Natural killer cell (primary cell): ENCODE data around the gene THRB. TPM values are rescaled to one million over a fixed set of nuclear protein-coding genes. Genes with fewer than 3 reads are reported as not detected.

Experiments
- ATAC-seq, 3 donors: fragments of 150-1000 bp in 2 of 3; fragments of 200-7000 bp in 1 of 3; cut with Tn5 transposase; 1 replicate in 1 of 3; 2 replicates in 2 of 3; pipeline ENCODE4 v1.10.0; 2021; ENCODE audit warnings: mild to moderate bottlenecking in 2 of 3, moderate library complexity in 2 of 3
- DNase-seq, 2 donors: peaks; one replicate each; pipeline versions ENCODE4 v3.0.0 to v3.0.0-alpha.2; 2013 to 2021; ENCODE audit warnings: mixed read lengths in 1 of 2
- H3K27ac ChIP-seq: one replicate; pipeline ENCODE4 v1.5.1; 2013; ENCODE audit warnings: mild to moderate bottlenecking, low read length
- H3K27me3 ChIP-seq: one replicate; pipeline ENCODE4 v1.6.1; 2013; ENCODE audit warnings: low read length; ENCODE audit not compliant: control insufficient read depth, insufficient read depth
- H3K36me3 ChIP-seq: one replicate; pipeline ENCODE4 v1.6.1; 2013; ENCODE audit warnings: low read length; ENCODE audit not compliant: control insufficient read depth, insufficient read depth
- H3K4me1 ChIP-seq: one replicate; pipeline ENCODE4 v1.6.1; 2013; ENCODE audit warnings: low read length; ENCODE audit not compliant: control insufficient read depth, insufficient read depth
- H3K4me3 ChIP-seq: one replicate; pipeline ENCODE4 v1.5.1; 2013; ENCODE audit warnings: low read length
- H3K9me3 ChIP-seq: one replicate; pipeline ENCODE4 v1.6.1; 2013; ENCODE audit warnings: low read length; ENCODE audit not compliant: control insufficient read depth, insufficient read depth
- H3K27ac Mint-ChIP-seq, 2 donors: one replicate each; pipeline ENCODE4 v1.8.0; 2022; ENCODE audit warnings: mild to moderate bottlenecking in 2 of 2, mixed read lengths in 2 of 2, moderate library complexity in 1 of 2
- H3K27me3 Mint-ChIP-seq, 2 donors: one replicate each; pipeline ENCODE4 v1.8.0; 2022; ENCODE audit warnings: low read depth in 2 of 2, mixed read lengths in 2 of 2
- H3K36me3 Mint-ChIP-seq: one replicate; pipeline ENCODE4 v1.8.0; 2022; ENCODE audit warnings: mixed read lengths
- H3K4me1 Mint-ChIP-seq, 2 donors: one replicate each; pipeline ENCODE4 v1.8.0; 2022; ENCODE audit warnings: mixed read lengths in 2 of 2
- H3K4me3 Mint-ChIP-seq: one replicate; pipeline ENCODE4 v1.8.0; 2022; ENCODE audit warnings: mild to moderate bottlenecking, moderate library complexity, mixed read lengths
- H3K9me3 Mint-ChIP-seq, 2 donors: one replicate each; pipeline ENCODE4 v1.8.0; 2022; ENCODE audit warnings: mixed read lengths in 2 of 2
- CTCF ChIP-seq: fragments of 200-600 bp; IDR thresholded peaks from one replicate; pipeline ENCODE4 v1.8.0; 2022; ENCODE audit warnings: antibody characterized with exemption
- WGBS: methylation state at CpG from one replicate; pipeline ENCODE4 v1.1.7; 2013; ENCODE audit warnings: missing lambda C conversion rate; ENCODE audit not compliant: insufficient coverage; 5-methylcytosine and 5-hydroxymethylcytosine counted together
- intact Hi-C: fragments of 100-400 bp; cut with micrococcal nuclease; formaldehyde crosslinking; loops from one replicate; pipeline ENCODE4 v1.14.2; 2022
- total RNA-seq, 4 donors: library from RNA; stranded (reverse); fragments of 120-200 nt in 1 of 4; gene quantifications; one replicate each; pipeline versions ENCODE4 v1.2.3 to v1.2.4, GENCODE V29; 2013 to 2022

THRB gene
- total RNA-seq, 3 donors from 2014 or later (not counting 1 experiment from before 2014, with no cell fraction given) = 0.05 TPM; not detected in 2

GRCh38 chr3:24338409-24339130 is 156.1 kb downstream of the THRB start:
- Mint-ChIP-seq H3K4me1 (no peaks in the 10 kb centered on the region), H3K36me3 (no peaks in the 10 kb centered on the region), H3K27me3 (no peaks in the 10 kb centered on the region), H3K9me3 (peaks cover 2 to 6% of the 10 kb centered on the region in 2 donors), H3K27ac (no peak overlapping the region), H3K4me3 (no peak overlapping the region)
- no peak for TF ChIP-seq CTCF
- Histone ChIP-seq H3K27me3 (no peaks in the 10 kb centered on the region), H3K9me3 (no peaks in the 10 kb centered on the region), H3K4me3 (no peak overlapping the region), H3K36me3 (no peaks in the 10 kb centered on the region), H3K27ac (no peak overlapping the region), H3K4me1 (no peaks in the 10 kb centered on the region)
- ATAC-seq (no peak), DNase-seq (no peak)
- WGBS = 100% methylated on average over 1 of the region's 5 CpGs
- intact Hi-C loops = no loop called here

- H3K36me3 Mint-ChIP-seq = no peaks in the 10 kb centered on the region
- intact Hi-C loops = no loop called here
- no peak overlapping the region for H3K27ac Mint-ChIP-seq
- Histone ChIP-seq H3K27ac (no peak overlapping the region), H3K36me3 (no peaks in the 10 kb centered on the region), H3K4me1 (no peaks in the 10 kb centered on the region), H3K4me3 (no peak overlapping the region), H3K9me3 (no peaks in the 10 kb centered on the region), H3K27me3 (no peaks in the 10 kb centered on the region)
- 95% methylated on average over 3 of the region's 3 CpGs for WGBS
- DNase-seq = no peak
- no peak for TF ChIP-seq CTCF
- H3K27me3 Mint-ChIP-seq = no peaks in the 10 kb centered on the region
- H3K4me1 Mint-ChIP-seq = no peaks in the 10 kb centered on the region
- no peak overlapping the region for H3K4me3 Mint-ChIP-seq
- H3K9me3 Mint-ChIP-seq = peaks cover 0 to 6% of the 10 kb centered on the region in 2 donors
- ATAC-seq = no peak
Measured at GRCh38 chr3:24336101-24336500, 158.5 kb downstream of the THRB start.

- Histone ChIP-seq H3K4me1 (no peaks in the 10 kb centered on the region), H3K4me3 (no peak overlapping the region), H3K27me3 (no peaks in the 10 kb centered on the region), H3K27ac (no peak overlapping the region), H3K36me3 (no peaks in the 10 kb centered on the region), H3K9me3 (no peaks in the 10 kb centered on the region)
- H3K36me3 Mint-ChIP-seq = no peaks in the 10 kb centered on the region
- ATAC-seq (no peak), DNase-seq (no peak)
- no peak for TF ChIP-seq CTCF
- H3K27me3 Mint-ChIP-seq = no peaks in the 10 kb centered on the region
- H3K4me3 Mint-ChIP-seq = no peak overlapping the region
- no peak overlapping the region for H3K27ac Mint-ChIP-seq
- 58% methylated on average over 2 of the region's 3 CpGs for WGBS
- no peaks in the 10 kb centered on the region for H3K4me1 Mint-ChIP-seq
- intact Hi-C loops = no loop called here
- peaks cover 8 to 10% of the 10 kb centered on the region in 2 donors for H3K9me3 Mint-ChIP-seq
Measured at GRCh38 chr3:24332092-24332491, 162.6 kb downstream of the THRB start.

GRCh38 chr3:24323272-24323671 is 171.4 kb downstream of the THRB start:
- intact Hi-C loops = no loop called here
- TF ChIP-seq CTCF = no peak
- DNase-seq = no peak
- H3K27me3 ChIP-seq = no peaks in the 10 kb centered on the region
- no peaks in the 10 kb centered on the region for H3K4me1 ChIP-seq
- ATAC-seq = no peak
- no peaks in the 10 kb centered on the region for H3K36me3 ChIP-seq
- peaks cover 2 to 4% of the 10 kb centered on the region in 2 donors for H3K9me3 Mint-ChIP-seq
- no peaks in the 10 kb centered on the region for H3K9me3 ChIP-seq
- no peaks in the 10 kb centered on the region for H3K36me3 Mint-ChIP-seq
- H3K27ac ChIP-seq = no peak overlapping the region
- no peak overlapping the region for H3K27ac Mint-ChIP-seq
- H3K27me3 Mint-ChIP-seq = no peaks in the 10 kb centered on the region
- H3K4me3 ChIP-seq = no peak overlapping the region
- no peaks in the 10 kb centered on the region for H3K4me1 Mint-ChIP-seq
- no peak overlapping the region for H3K4me3 Mint-ChIP-seq
